ENCODE results near the gene NDUFAF2. TPM values are rescaled to one million over a fixed set of nuclear protein-coding genes. Genes with fewer than 3 reads are reported as not detected.

The NDUFAF2 gene
- total RNA-seq, 1 donor from 2014 or later = 46.0 TPM

- no peak overlapping the region for H3K4me3 ChIP-seq (ENCODE audit: insufficient read depth, low read depth, low read length)
- no peaks in the 10 kb centered on the region for H3K4me1 Mint-ChIP-seq (ENCODE audit: low read depth, unreplicated experiment)
- H3K9me3 ChIP-seq (ENCODE audit: insufficient read depth, low read depth, low read length) = no peaks in the 10 kb centered on the region
- H3K27me3 ChIP-seq (ENCODE audit: insufficient read depth, low read length) = no peaks in the 10 kb centered on the region
- no peak overlapping the region for H3K9ac ChIP-seq (ENCODE audit: low read length)
- no peak overlapping the region for H3K4me2 ChIP-seq (ENCODE audit: low read length)
- no peak overlapping the region for H2AFZ ChIP-seq (ENCODE audit: low read depth, low read length)
- FAIRE-seq (no peak), DNase-seq (ENCODE audit: low read depth) (no peak)
- no peak overlapping the region for H3K27ac ChIP-seq (ENCODE audit: low read depth, low read length)
- TF ChIP-seq EZH2 (IDR thresholded peaks at IDR 0.05; ENCODE audit: insufficient read depth, low read length) = no peak
- TF ChIP-seq, protein P1, sequence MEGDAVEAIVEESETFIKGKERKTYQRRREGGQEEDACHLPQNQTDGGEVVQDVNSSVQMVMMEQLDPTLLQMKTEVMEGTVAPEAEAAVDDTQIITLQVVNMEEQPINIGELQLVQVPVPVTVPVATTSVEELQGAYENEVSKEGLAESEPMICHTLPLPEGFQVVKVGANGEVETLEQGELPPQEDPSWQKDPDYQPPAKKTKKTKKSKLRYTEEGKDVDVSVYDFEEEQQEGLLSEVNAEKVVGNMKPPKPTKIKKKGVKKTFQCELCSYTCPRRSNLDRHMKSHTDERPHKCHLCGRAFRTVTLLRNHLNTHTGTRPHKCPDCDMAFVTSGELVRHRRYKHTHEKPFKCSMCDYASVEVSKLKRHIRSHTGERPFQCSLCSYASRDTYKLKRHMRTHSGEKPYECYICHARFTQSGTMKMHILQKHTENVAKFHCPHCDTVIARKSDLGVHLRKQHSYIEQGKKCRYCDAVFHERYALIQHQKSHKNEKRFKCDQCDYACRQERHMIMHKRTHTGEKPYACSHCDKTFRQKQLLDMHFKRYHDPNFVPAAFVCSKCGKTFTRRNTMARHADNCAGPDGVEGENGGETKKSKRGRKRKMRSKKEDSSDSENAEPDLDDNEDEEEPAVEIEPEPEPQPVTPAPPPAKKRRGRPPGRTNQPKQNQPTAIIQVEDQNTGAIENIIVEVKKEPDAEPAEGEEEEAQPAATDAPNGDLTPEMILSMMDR (IDR thresholded peaks at IDR 0.05; ENCODE audit: insufficient read depth, low read depth, low read length) = no peak
- H3K36me3 ChIP-seq (ENCODE audit: insufficient read depth, low read length) = peaks cover 4% of the 10 kb centered on the region
- H3K9me3 Mint-ChIP-seq (ENCODE audit: unreplicated experiment) = no peaks in the 10 kb centered on the region
- no peaks in the 10 kb centered on the region for H3K4me1 ChIP-seq (ENCODE audit: insufficient read depth, low read length)
- no peak overlapping the region for H3K27ac Mint-ChIP-seq (ENCODE audit: unreplicated experiment)
- H4K20me1 ChIP-seq (ENCODE audit: insufficient read depth, low read length) = no peaks in the 10 kb centered on the region
- H3K4me3 Mint-ChIP-seq (ENCODE audit: unreplicated experiment) = no peak overlapping the region
- H3K79me2 ChIP-seq (ENCODE audit: insufficient read depth, low read length) = no peaks in the 10 kb centered on the region
- peaks cover 14% of the 10 kb centered on the region for H3K36me3 Mint-ChIP-seq (ENCODE audit: low read depth, unreplicated experiment)
- no peaks in the 10 kb centered on the region for H3K27me3 Mint-ChIP-seq (ENCODE audit: low read depth, unreplicated experiment)
Observed at GRCh38 chr5:61097465-61097864, 152.5 kb downstream of the NDUFAF2 start.

DNA sequence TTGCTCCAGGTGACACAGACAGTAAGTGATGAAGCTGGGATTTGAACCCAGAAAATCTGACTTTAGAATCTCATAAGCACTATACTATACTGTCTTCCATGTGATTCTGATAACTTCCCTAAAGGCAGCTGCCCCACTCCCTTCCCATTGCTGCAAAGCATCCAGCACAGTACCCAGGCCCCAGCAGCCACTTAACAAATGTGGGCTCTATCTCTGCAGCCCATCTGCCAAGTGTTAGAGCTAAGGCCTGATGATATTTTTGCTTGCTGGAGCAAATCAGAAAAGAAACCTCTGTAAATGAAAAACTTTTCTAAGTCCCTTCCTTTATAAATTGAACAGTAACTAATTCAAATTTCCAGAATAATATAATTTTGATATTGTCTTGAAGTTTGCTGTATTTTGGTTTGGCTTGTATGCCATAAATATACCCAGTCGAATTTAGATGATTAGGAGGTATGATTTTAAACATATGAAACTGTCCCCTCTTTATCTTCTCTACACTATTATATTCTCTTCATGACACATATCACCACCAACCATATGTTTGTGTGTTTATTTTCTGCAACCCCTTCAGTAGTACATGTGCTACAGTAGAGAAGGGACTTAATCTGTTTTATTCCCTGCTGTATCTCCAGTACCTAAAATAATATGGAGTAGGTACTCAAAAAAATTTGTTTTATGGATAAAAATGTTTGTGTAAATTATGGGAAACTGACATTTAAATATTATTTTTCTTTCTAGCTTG, 153.4 kb downstream of the NDUFAF2 start:
- Mint-ChIP-seq H3K4me3 (ENCODE audit: unreplicated experiment) (no peak overlapping the region), H3K27ac (ENCODE audit: unreplicated experiment) (no peak overlapping the region), H3K4me1 (ENCODE audit: low read depth, unreplicated experiment) (no peaks in the 10 kb centered on the region), H3K27me3 (ENCODE audit: low read depth, unreplicated experiment) (no peaks in the 10 kb centered on the region), H3K36me3 (ENCODE audit: low read depth, unreplicated experiment) (peaks cover 17% of the 10 kb centered on the region), H3K9me3 (ENCODE audit: unreplicated experiment) (no peaks in the 10 kb centered on the region)
- Histone ChIP-seq H3K9me3 (ENCODE audit: insufficient read depth, low read depth, low read length) (no peaks in the 10 kb centered on the region), H3K27me3 (ENCODE audit: insufficient read depth, low read length) (no peaks in the 10 kb centered on the region), H3K4me3 (ENCODE audit: insufficient read depth, low read depth, low read length) (no peak overlapping the region), H3K79me2 (ENCODE audit: insufficient read depth, low read length) (no peaks in the 10 kb centered on the region), H3K9ac (ENCODE audit: low read length) (no peak overlapping the region), H3K4me1 (ENCODE audit: insufficient read depth, low read length) (no peaks in the 10 kb centered on the region), H2AFZ (ENCODE audit: low read depth, low read length) (no peak overlapping the region), H4K20me1 (ENCODE audit: insufficient read depth, low read length) (no peaks in the 10 kb centered on the region), H3K27ac (ENCODE audit: low read depth, low read length) (no peak overlapping the region), H3K36me3 (ENCODE audit: insufficient read depth, low read length) (peaks cover 4% of the 10 kb centered on the region), H3K4me2 (ENCODE audit: low read length) (no peak overlapping the region)
- FAIRE-seq (no peak), DNase-seq (ENCODE audit: low read depth) (no peak)
- TF ChIP-seq, protein P1 (IDR thresholded peaks at IDR 0.05; ENCODE audit: insufficient read depth, low read depth, low read length) = no peak
- no peak for TF ChIP-seq EZH2 (IDR thresholded peaks at IDR 0.05; ENCODE audit: insufficient read depth, low read length)

- no peaks in the 10 kb centered on the region for H3K27me3 Mint-ChIP-seq (ENCODE audit: low read depth, unreplicated experiment)
- no peak overlapping the region for H3K4me3 ChIP-seq (ENCODE audit: insufficient read depth, low read depth, low read length)
- no peaks in the 10 kb centered on the region for H3K4me1 Mint-ChIP-seq (ENCODE audit: low read depth, unreplicated experiment)
- FAIRE-seq = no peak
- no peaks in the 10 kb centered on the region for H3K79me2 ChIP-seq (ENCODE audit: insufficient read depth, low read length)
- H3K27ac ChIP-seq (ENCODE audit: low read depth, low read length) = no peak overlapping the region
- H3K27me3 ChIP-seq (ENCODE audit: insufficient read depth, low read length) = no peaks in the 10 kb centered on the region
- H3K9me3 ChIP-seq (ENCODE audit: insufficient read depth, low read depth, low read length) = no peaks in the 10 kb centered on the region
- DNase-seq (ENCODE audit: low read depth) = no peak
- peaks cover 4% of the 10 kb centered on the region for H3K36me3 ChIP-seq (ENCODE audit: insufficient read depth, low read length)
- H3K4me3 Mint-ChIP-seq (ENCODE audit: unreplicated experiment) = no peak overlapping the region
- no peak overlapping the region for H3K9ac ChIP-seq (ENCODE audit: low read length)
- H3K36me3 Mint-ChIP-seq (ENCODE audit: low read depth, unreplicated experiment) = peaks cover 17% of the 10 kb centered on the region
- no peak overlapping the region for H3K27ac Mint-ChIP-seq (ENCODE audit: unreplicated experiment)
- no peaks in the 10 kb centered on the region for H3K9me3 Mint-ChIP-seq (ENCODE audit: unreplicated experiment)
- H3K4me1 ChIP-seq (ENCODE audit: insufficient read depth, low read length) = no peaks in the 10 kb centered on the region
- no peaks in the 10 kb centered on the region for H4K20me1 ChIP-seq (ENCODE audit: insufficient read depth, low read length)
- H2AFZ ChIP-seq (ENCODE audit: low read depth, low read length) = no peak overlapping the region
- TF ChIP-seq, protein P1 (IDR thresholded peaks at IDR 0.05; ENCODE audit: insufficient read depth, low read depth, low read length) = no peak
- no peak for TF ChIP-seq EZH2 (IDR thresholded peaks at IDR 0.05; ENCODE audit: insufficient read depth, low read length)
- H3K4me2 ChIP-seq (ENCODE audit: low read length) = no peak overlapping the region
Observed at GRCh38 chr5:61100437-61100836, 155.4 kb downstream of the NDUFAF2 start.
